ENCODE results near the gene INSIG1.

INSIG1 gene

DNA sequence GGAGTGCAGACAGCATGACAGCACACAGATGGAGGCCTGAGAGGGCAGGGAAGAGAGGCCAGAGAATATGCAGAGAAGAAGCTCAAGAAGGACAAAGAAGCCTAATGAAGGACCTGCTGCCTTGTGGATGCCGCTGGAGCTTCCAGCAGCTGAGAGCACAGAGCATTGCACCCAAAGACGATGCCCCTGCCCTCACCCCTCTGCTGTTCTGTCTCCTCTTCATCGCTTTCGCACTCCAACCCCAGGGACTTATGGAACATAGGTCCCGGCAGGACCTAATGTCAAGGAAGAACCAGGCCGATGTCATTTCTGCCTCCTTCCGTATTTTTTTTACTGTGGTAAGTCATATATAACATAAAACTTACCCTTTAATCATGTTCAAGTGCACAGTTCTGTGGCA lies 12.3 kb upstream of the INSIG1 start:
- DNase-seq: no peak

DNA sequence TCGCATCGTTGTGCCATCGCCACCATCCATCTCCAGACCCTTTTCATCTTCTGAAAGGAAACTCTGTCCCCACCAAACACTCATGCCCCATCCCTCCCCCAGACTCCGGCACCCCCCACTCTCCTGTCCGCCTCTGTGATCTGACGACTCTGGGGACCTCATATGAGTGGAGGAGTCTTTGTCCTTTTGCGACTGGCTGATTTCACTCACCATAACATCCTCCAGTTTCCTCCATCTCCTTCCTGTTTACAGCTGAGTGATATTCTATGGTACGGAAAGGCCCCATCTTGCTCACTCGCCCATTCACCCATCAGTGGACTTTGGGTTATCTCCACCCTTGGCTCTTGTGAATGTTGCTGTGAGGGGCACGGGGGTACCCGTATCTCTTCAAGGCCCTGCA lies 11.8 kb upstream of the INSIG1 start:
- DNase-seq: peak in 2 of 4 experiments; percentile 47 to 54

DNA sequence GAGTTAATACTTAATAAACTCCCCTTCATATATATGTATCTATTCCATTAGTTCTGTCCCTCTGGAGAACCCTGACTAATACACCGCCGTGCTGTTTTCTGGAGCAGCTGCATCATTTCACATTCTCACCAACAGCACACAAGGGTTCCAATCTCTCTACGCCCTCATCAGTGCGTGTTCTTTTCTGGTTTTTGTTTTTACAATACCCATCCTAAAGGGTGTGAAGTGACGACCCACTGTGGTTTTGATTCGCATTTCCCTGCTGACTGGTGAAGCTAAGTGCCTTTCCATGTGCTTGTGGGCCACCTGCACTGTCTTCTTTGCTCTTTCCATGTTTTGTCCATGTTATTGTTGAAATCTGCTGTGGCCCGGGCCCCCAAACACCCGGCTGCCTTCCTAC lies 11.0 kb upstream of the INSIG1 start:
- DNase-seq: no peak

DNA sequence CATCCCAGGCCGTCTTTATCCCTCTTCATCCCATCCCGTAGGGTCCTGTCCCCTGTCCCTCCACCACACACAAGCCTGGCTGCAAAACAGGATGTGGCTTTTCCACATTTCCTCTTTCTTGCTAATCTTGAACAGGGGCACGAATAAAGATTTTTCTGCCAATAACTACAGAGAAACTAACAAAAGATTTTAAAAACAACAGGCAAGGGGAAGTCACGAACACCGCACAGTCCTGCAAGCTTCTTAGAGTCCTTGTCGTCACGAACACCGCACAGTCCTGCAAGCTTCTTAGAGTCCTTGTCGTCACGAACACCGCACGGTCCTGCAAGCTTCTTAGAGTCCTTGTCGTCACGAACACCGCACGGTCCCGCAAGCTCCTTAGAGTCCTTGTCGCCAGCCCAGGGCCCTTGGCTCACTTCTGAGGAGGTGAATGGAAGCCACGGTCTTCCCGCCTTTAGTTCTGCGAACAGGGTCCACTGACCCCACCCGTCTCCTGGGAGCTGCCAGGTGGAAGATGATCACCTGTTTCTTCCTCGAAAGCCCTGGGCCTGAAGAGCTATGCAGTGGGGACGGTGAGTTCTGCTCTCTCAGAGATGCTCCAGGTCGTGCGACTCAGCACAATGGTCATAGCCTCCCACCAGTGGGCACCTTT lies 10.3 kb upstream of the INSIG1 start:
- peak; percentile 77 to 85 (median 82) for DNase-seq

DNA sequence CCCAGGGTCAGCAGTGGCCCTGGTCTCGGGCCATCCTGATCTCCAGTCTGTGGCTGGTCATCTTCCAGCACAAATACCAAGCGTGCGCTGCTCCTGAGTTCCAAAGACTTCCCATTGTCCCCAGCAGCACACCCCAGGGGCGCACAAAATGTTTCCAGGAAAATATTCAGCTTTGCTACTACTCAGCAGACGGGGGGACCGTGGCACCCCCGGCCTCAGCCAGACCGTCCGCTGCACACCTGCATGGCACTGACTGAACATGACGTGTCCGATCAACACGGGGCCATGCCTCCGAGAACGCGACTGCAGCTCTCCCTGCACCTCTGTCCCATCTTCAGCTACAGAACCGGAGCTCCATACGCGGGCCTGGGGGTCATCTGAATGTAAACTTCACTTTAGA lies 9.6 kb upstream of the INSIG1 start:
- no peak for DNase-seq

DNA sequence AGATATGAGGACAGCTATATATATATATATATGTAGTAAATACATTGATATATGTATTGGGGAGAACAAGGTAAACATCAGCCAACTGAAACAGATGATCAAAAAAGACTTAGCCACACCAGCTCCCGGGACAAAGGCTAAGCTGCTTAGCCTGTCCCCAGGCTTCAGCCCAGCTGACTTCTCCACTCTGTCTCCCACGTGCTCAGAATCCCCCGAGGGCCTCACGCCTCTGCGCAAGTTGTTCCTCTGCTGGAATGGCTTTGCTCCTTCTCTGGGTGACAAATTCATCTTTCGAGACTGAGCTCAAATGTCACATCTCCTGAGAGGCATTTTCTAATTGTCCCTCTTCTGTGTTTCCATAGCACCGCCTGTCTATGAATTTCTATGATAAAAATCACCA lies 8.6 kb upstream of the INSIG1 start:
- DNase-seq: peak in 3 of 4 experiments; percentile 38 to 50 (median 43)

DNA sequence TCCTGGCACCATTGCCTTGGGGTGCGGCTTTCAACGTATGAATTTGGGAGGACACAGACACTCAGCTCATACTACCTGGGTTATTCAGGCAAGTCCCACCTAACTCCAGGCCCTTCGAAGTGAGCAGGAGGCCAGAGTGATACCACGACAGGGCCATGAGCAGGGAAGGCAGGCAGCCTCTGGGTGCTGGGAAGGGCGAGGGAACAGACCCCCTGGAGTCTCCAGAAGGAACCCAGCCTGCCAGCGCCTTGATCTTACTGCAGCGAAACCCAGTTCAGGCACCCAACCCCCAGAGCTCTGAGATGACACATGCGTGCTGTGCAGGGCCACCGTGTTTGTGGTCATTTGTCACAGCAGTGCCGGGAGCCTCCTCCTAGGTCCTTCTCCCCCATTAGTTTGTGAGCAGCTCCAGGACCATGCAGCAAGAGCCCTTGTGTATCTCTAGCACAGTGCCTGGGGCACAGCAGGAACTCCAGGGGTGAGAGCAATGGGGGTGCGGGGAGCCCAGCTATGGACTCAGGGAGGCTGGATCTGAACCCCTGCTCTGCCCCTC lies 7.7 kb upstream of the INSIG1 start:
- peak in 2 of 4 experiments; percentile 36 to 40 for DNase-seq

DNA sequence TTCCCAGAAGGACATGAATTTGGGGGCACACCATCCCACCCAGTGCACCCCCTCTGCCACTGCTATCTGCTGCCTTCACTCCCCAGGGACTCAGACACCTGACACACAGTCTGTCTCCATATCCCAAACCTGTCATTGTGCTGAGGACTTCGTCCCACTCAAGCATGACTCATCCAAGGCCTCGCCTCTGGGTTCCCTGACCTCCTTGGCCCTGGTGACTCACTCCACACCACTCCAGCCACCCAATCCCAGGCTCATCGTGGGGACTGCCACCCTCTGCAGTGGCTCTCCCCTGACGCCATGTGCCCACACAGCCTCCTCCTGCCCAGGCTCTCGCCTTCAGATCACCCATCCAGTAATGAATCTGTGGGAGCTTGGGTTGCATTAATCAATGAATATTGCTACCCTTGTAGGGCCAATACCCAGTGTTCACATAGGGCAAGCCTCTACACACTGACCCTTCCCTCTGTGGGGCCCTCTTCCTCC lies 6.6 kb upstream of the INSIG1 start:
- DNase-seq: peak; percentile 92 to 98 (median 94)

DNA sequence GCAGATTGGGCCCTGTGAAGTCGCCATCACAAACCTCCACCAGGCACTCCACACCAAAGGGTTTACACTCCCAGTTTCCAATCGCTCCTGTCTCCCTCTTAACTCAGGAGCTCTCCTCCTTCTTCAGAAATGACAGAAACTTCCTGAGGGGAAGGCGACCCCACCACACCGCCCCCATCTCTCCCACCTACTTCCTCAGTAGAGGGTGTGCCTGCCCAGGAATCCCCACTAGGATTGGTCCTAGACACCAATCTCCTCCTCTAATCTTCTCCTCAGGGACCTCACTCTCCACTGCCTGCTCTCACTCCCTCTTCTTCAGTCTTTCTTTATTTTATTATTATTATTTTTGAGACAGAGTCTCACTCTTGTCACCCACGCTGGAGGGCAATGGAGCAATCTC lies 5.9 kb upstream of the INSIG1 start:
- DNase-seq: no peak

DNA sequence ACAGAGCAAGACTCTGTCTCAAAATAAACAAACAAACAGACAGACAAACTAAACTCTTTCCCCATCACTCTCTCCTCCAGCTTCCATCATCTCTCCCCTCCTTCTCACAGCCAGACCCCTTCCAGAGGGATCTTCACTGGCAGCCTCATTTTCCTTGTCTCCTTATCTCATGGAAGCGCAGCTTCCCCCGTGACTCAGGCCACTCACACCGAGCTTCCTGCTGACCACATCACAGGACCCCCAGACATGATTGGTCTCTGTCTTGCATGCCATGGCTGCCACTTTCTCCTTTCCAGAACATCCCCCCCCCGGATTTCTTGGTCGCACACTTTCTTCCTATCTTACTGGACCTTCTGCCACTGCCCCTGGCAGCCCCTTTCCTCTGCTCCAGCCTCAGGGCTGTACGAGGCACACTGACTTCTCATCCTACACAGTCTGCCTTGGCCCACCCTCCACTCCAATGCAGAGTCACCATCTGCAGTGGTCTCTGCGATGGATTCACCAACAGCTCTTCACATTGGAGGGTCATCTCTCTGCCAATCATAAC lies 4.9 kb upstream of the INSIG1 start:
- DNase-seq: no peak

DNA sequence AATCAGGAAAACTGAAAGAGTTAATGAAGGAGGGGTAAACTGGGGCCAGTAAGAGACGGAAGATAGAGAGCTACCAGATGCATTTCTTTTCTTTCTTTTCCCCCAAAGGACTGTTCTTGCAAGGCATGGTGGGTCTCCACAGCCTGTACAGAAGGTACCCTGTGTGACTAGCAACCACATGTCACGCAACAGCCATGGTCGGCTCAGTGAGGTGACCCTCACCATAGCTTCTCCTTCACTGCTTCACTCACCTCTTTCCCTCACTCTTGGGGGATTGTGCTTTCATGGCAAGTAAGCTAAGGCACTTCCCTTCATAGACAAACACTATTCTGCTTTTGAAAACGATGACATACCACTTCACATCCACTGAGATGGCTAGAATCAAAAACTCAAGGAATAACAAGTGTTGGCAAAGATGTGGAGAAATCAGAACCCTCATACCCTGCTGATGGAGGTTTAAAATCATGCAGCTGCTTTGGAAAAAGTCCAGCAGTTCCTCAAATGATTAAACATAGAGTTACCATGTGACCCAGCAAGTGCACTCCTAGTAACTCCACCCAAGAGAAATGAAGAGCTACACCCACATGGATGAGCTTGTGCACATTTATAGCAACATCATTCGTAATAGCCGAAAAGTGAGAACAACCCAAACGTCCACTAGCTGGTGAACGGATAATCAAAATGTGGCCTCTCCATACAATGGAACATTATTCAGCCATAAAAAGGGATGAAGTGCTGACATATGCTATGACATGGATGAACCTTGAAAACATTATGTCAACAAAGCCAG lies 3.8 kb upstream of the INSIG1 start:
- DNase-seq: peak; percentile 86 to 99 (median 94)

DNA sequence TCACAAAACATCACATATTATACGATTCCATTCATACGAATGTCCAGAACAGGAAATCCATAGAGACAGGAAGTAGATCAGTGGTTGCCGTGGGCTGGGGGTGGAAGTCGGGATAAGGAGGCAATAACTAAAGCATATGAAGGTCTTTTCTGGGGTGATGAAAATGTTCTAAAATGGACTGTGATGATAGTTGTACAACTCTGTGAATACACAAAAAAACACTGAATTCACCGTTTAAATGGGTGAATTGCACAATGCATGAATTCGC lies 3.2 kb upstream of the INSIG1 start:
- DNase-seq: peak in 1 of 4 experiments; percentile 69

DNA sequence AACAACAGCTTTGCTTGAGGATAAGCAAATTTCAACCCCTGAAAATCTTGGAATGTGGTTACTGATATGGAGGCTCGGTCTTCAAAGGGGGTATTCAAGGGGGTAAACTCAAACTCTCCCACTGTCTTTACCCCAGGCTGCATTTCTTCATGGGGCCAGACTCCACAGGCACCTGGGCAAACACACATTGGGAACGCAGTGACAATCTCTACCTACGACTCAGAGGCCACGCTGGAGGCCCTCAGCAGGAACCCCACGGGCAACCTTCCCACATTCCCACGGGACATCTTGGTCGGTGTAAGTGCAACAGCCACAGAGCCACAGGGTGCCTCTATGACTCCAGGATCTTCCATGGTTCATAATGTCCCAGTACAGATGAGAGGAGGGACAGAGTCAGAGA lies 2.2 kb upstream of the INSIG1 start:
- DNase-seq: peak in 1 of 4 experiments; percentile 1

DNA sequence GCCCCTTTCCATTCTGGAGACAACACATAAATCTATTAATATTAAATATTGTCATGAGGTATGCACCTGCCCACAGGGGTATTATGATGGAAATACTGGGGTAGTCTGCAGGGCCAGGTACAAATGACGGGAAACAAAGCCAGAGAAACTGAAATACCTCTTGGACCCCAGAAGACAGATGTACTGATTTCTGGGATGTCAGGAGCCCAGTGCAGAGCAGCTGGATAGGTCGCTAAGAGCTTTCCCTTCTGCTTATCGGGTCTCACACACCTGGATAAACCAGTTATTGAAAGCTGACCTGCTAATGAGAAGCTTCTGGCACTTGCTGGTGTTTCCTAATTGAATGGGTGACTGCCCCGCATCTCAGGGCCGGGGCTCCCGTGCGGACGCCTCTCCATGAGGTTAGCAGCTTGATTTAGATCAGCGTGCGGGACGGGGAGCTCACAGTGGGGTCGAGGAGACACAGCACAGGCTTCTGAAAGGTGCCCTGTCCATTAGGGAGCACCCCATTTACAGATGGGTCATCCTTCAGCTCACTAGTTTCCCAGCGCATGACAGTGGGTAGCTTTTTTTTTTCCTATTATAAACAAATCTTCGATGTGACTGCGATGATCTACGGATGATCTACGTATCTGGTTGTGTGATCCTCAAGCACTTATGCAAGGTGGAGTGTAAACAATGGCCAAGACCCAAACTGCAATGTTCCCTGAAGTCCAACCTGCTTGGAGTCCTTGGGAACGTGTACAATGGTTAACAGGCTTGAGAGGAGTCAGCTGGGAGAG lies 1.5 kb upstream of the INSIG1 start:
- peak in 1 of 4 experiments; percentile 2 for DNase-seq

DNA sequence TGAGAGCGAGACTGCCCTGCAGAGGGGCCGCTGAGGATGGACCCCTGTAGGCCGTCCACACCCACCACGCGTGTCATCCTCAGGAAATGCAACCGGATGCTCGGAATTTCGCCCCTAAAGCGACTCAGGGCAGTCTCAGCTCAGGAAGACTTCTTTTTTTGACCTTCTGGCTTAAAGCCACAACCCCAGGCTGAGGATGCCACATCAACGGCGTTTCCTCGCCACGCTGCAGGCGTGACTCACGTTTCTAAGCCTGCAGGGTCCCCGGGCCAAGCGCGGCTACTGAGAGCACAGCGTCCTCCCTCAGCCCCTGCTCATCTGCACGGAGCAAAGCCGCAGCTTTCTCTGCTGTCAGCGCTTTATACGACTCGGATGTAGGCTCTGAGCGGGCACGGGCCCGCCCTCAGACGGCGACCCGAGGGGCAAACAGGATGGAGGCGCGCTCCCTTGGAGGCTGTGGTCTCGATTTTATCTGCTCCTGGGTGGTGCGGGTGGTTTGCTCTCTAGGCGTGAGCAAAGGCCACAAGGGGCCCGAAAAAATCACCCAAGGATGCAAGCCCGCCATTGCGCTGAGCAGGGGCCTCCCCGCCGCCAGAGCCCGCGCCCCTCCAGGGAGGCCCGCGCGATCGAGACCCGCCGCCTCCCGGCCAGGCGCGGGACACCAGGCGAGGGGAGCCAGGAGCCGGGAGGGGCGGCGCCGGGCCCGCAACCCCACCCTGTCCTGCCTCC lies 726 bp upstream of the INSIG1 start:
- peak; percentile 73 to 84 (median 80) for DNase-seq

DNA sequence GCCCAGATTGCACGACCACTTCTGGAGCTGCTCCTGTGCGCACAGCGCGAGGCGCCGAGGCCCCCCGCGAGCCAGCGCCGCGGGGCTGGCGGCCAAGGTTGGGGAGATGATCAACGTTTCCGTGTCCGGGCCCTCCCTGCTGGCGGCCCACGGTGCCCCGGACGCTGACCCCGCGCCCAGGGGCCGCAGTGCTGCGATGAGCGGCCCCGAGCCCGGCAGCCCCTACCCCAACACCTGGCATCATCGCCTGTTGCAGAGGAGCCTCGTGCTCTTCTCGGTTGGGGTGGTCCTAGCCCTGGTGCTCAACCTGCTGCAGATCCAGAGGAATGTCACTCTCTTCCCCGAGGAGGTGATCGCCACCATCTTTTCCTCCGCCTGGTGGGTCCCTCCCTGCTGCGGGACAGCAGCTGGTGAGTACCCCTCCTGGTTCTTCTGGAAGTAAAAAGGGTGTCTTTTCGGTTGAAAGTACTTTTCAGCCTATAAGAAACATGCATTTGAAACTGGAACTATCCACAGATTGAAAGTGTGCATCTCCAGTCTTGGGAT lies 683 bp downstream of the INSIG1 start:
- no peak for DNase-seq

DNA sequence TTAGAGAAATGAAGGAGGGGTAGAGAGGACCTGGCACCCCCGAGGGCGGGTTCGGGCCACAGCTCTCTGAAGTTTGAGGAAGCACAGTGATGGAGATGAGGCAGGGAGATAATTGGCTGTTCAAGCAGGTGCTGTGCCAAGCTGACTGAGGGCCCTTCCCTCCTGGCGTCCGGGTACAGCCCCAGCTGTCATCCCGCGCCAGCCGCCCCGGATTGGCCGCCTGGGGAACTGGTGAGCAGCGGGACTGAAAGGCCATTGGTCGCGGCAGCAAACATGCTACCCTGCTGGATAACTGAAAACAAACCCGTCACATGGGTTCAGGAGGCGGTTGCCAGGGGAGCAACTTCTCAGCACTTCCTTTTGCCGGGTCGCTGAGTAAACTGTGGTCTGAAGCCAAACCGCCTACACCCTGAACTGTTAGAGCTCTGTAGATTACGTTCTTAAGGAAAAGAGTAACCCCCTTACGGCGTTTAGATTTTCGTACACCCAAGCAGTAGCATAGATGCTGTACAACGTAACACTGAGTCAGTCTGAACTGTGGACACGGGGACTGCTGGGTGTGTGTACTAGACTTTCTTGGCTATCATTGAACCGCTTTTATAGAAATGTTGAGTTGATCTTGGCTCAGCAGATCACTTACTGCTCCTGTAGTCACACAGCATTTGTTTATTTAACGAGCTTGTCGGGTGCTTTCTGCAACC lies 1.3 kb downstream of the INSIG1 start:
- peak; percentile 91 to 97 (median 94) for DNase-seq

DNA sequence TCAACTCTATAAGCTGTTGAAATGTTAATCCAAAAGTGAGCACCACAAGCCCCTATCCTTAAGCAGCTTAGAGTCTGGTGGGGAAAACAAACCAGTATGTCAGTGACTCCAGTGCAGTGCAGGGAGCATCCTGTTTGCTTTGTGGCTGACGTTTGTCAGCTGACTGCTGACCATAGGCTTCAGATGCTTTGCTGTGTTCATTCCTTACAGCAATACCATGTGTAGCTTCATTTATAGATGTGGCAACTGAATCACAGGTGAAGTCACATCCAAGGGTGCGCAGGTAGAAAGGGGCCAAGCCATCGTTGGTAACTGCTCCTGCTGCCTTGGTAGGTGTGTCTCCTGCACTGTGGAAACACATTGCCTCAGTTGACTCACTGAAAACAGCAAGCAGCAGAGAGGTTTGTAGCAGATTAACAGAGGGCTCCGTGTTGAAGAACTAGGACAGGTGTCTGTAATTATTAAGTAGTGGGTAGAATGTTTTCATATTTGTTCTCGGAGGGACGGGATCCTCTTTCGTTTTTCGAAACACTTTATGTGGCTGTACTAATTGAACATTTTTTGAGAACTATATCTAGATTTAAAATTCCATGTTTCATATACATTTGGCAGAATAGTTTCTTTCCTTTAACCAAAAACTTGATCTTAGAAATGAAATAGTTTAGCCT lies 2.0 kb downstream of the INSIG1 start:
- DNase-seq: peak in 3 of 4 experiments; percentile 30 to 46 (median 37)

DNA sequence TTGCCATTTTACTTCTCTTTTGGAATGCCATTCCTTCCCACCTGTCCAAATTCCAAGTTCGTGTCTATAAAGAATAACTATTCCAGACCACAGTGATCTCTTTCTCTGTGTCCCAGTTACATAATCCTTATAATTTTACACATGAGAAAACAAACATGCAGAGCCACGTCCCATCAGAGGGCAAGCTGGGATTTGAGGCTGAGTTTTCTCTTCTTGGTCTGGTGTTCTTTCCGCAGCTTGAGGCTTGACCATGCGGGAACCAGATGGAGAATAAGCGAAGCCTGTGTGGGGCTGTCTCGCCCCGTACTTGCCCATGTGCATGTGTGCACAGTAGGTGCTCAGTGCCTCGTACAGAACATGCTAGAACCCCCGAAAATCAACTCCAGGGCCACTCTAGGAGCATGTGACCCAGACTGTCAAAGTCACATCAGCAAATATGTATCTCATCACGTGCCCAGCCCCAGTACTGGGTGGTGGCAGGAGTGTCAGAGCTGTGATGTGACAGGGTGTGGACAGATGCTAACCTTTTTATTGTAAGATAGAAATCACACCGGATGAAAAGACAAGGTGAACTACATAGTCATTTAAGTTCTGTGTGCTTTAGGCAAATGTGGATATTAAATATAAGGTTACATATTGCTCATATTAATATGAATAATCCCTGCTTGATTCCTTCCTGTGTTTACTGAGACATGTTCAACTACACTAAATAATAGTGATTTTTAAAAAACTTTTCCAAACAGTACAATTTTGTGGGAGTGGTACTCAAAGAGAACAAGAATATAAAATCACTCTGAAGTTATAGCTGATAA lies 3.2 kb downstream of the INSIG1 start:
- DNase-seq: peak in 3 of 4 experiments; percentile 44 to 48 (median 46)
